OCI-LY3 (cell line): ENCODE measurements around the gene MED23.

Experiments used
- H2AFZ ChIP-seq: fragments of 200-600, 300-600 bp; shearing (Covaris generic); 2 replicates; pipeline ENCODE4 v1.6.0; 2014; ENCODE audit warnings: antibody characterized with exemption, low read depth, low read length
- H3K27ac ChIP-seq: fragments of 200-600, 300-600 bp; sonication (generic); 2 replicates; pipeline ENCODE4 v1.5.1; 2014; ENCODE audit warnings: mild to moderate bottlenecking, low read length, moderate library complexity, mixed read lengths
- H3K27me3 ChIP-seq: fragments of 200-600, 300-600 bp; sonication (generic); 2 replicates; pipeline ENCODE4 v1.6.1; 2014; ENCODE audit warnings: low read depth, low read length, mixed read lengths
- H3K36me3 ChIP-seq: fragments of 200-600, 300-600 bp; sonication (generic); replicated peaks from 2 replicates; pipeline ENCODE3; 2014; ENCODE audit warnings: low read depth, low read length, mixed read lengths
- H3K4me1 ChIP-seq: fragments of 300-600, 200-600 bp; sonication (generic); 2 replicates; pipeline ENCODE4 v1.6.1; 2014; ENCODE audit warnings: low read length, mixed read lengths
- H3K4me2 ChIP-seq: fragments of 200-600, 300-600 bp; sonication (generic); 2 replicates; pipeline ENCODE4 v1.6.1; 2014; ENCODE audit warnings: low read length, mixed read lengths
- H3K4me3 ChIP-seq: fragments of 300-600, 200-600 bp; sonication (generic); 2 replicates; pipeline ENCODE4 v1.5.1; 2014; ENCODE audit warnings: antibody characterized with exemption, mild to moderate bottlenecking, low read length, moderate library complexity
- H3K79me2 ChIP-seq: fragments of 300-600, 200-600 bp; shearing (Covaris generic); 2 replicates; pipeline ENCODE4 v1.6.1; 2014; ENCODE audit warnings: mild to moderate bottlenecking, low read length, mixed read lengths
- H3K9ac ChIP-seq: fragments of 300-600, 200-600 bp; shearing (Covaris generic); 2 replicates; pipeline ENCODE4 v1.6.0; 2014; ENCODE audit warnings: mild to moderate bottlenecking, low read length, moderate library complexity
- H3K9me3 ChIP-seq: fragments of 200-600, 300-600 bp; shearing (Covaris generic); 2 replicates; pipeline ENCODE4 v1.6.1; 2014; ENCODE audit warnings: low read length, mixed read lengths; ENCODE audit not compliant: insufficient read depth
- H4K20me1 ChIP-seq: fragments of 200-600, 300-600 bp; sonication (generic); 2 replicates; pipeline ENCODE4 v1.6.1; 2016; ENCODE audit warnings: low read length, mixed read lengths; ENCODE audit not compliant: insufficient read depth
- CTCF ChIP-seq: fragments of 200-600, 300-600 bp; sonication (generic); IDR thresholded peaks from 2 replicates; pipeline ENCODE4 v1.5.1; 2014; ENCODE audit warnings: antibody characterized with exemption, low read length, low read depth
- EZH2phosphoT487 ChIP-seq: fragments of 200-600 bp; shearing (Covaris generic); IDR thresholded peaks from 2 replicates; pipeline ENCODE4 v1.6.1; 2018; ENCODE audit warnings: antibody characterized with exemption, mixed run types, low read depth

MED23 gene

DNA sequence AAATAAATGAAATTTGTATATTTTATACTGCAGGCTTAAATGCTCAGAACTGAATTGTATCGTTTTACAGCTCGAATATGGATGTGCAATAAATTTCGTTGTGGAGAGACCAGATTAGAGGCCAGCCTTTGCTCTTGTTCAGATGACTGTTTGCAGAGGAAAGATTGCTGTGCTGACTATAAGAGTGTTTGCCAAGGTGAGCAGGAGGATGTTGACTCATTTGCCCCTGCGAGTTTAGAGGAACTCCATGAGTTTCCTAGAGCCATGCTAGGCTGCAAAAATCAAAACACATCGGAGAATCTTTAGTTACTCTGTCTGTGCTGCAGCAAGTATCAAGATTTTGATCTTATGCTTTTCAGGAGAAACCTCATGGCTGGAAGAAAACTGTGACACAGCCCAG lies 24.4 kb upstream of the MED23 start:
- Histone ChIP-seq H3K4me3 (no peak overlapping the region), H3K9me3 (no peaks in the 10 kb centered on the region), H2AFZ (no peak overlapping the region), H3K27ac (no peak overlapping the region), H3K9ac (no peak overlapping the region), H3K36me3 (no peaks in the 10 kb centered on the region), H3K4me2 (no peak overlapping the region), H4K20me1 (no peaks in the 10 kb centered on the region), H3K27me3 (no peaks in the 10 kb centered on the region), H3K79me2 (no peaks in the 10 kb centered on the region), H3K4me1 (no peaks in the 10 kb centered on the region)
- no peak for TF ChIP-seq EZH2phosphoT487
- TF ChIP-seq CTCF: no peak

DNA sequence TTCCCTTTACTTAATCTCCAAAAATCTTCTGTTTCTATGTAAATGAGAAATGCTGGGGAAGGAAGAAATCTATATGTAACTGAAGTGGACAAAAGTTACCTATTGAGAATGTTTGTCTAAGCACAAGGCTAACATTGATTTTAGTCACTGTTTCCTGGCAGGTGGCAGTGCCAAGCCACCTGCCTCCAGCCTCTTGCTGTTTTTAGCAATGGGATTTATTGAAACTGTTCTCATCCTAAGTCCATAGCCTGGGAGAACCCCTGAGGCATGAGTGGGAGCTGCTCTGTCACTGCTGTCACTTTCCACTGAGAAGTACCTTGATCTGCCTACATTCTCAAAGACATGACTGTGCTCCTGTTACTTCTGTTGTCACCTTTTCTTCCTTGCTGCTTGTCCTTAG lies 23.7 kb upstream of the MED23 start:
- H3K27ac ChIP-seq: no peak overlapping the region
- H3K9ac ChIP-seq: no peak overlapping the region
- H3K27me3 ChIP-seq: no peaks in the 10 kb centered on the region
- H3K79me2 ChIP-seq: no peaks in the 10 kb centered on the region
- TF ChIP-seq CTCF: no peak
- TF ChIP-seq EZH2phosphoT487: no peak
- no peaks in the 10 kb centered on the region for H3K4me1 ChIP-seq
- H3K36me3 ChIP-seq: no peaks in the 10 kb centered on the region
- H3K9me3 ChIP-seq: no peaks in the 10 kb centered on the region
- no peak overlapping the region for H3K4me2 ChIP-seq
- H4K20me1 ChIP-seq: no peaks in the 10 kb centered on the region
- no peak overlapping the region for H2AFZ ChIP-seq
- no peak overlapping the region for H3K4me3 ChIP-seq

DNA sequence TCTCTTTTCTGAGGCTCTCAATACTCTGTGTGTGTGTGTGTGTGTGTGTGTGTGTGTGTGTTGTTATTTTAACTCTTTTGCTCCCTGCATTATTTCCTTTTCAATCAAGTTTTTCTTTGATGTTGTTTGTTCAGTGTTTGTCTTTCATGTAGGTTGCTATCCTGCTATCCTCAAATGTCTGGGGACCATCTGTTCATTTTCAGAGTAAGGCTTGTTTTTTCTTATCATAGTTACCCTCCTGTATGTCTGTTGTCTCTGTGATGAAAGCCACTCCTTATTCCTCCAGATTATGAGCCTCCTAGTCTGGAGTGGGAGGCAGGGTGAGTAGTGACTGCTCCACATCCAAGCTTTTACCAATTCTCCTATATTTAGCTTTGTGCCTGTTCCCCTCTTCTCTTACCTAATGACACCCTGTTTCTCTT lies 18.2 kb upstream of the MED23 start:
- no peak overlapping the region for H3K9ac ChIP-seq
- no peaks in the 10 kb centered on the region for H3K79me2 ChIP-seq
- H2AFZ ChIP-seq: no peak overlapping the region
- H3K4me1 ChIP-seq: no peaks in the 10 kb centered on the region
- H3K4me2 ChIP-seq: no peak overlapping the region
- H3K27ac ChIP-seq: no peak overlapping the region
- H4K20me1 ChIP-seq: no peaks in the 10 kb centered on the region
- no peak overlapping the region for H3K4me3 ChIP-seq
- TF ChIP-seq CTCF (no peak), EZH2phosphoT487 (no peak)
- H3K36me3 ChIP-seq: no peaks in the 10 kb centered on the region
- no peaks in the 10 kb centered on the region for H3K9me3 ChIP-seq
- no peaks in the 10 kb centered on the region for H3K27me3 ChIP-seq

GRCh38 chr6:131645846-131646245 lies 17.8 kb upstream of the MED23 start:
- no peaks in the 10 kb centered on the region for H3K27me3 ChIP-seq
- no peaks in the 10 kb centered on the region for H3K36me3 ChIP-seq
- no peaks in the 10 kb centered on the region for H3K4me1 ChIP-seq
- no peak overlapping the region for H3K27ac ChIP-seq
- no peaks in the 10 kb centered on the region for H4K20me1 ChIP-seq
- H2AFZ ChIP-seq: no peak overlapping the region
- H3K9ac ChIP-seq: no peak overlapping the region
- no peaks in the 10 kb centered on the region for H3K79me2 ChIP-seq
- H3K4me3 ChIP-seq: no peak overlapping the region
- no peak for TF ChIP-seq CTCF
- no peak for TF ChIP-seq EZH2phosphoT487
- H3K4me2 ChIP-seq: no peak overlapping the region
- no peaks in the 10 kb centered on the region for H3K9me3 ChIP-seq
